Stimulated activated CD8-positive, alpha-beta memory T cell treated with anti-CD3 and anti-CD28 coated beads, Interleukin-12 subunit alpha, Interleukin-12 subunit beta, amount 100 ng/mL, for 4 hours (primary cell): ENCODE results near the gene AQP12B.
"Not testable (repeated sequence)": the region's sequence is repeated elsewhere in the genome, so short reads cannot be mapped to it uniquely, and the experiment has no call there.

Experiments used
- DNase-seq: peaks from one replicate; pipeline ENCODE4 v3.0.0-alpha.2; 2020; ENCODE audit warnings: low read depth

Gene AQP12B

DNA sequence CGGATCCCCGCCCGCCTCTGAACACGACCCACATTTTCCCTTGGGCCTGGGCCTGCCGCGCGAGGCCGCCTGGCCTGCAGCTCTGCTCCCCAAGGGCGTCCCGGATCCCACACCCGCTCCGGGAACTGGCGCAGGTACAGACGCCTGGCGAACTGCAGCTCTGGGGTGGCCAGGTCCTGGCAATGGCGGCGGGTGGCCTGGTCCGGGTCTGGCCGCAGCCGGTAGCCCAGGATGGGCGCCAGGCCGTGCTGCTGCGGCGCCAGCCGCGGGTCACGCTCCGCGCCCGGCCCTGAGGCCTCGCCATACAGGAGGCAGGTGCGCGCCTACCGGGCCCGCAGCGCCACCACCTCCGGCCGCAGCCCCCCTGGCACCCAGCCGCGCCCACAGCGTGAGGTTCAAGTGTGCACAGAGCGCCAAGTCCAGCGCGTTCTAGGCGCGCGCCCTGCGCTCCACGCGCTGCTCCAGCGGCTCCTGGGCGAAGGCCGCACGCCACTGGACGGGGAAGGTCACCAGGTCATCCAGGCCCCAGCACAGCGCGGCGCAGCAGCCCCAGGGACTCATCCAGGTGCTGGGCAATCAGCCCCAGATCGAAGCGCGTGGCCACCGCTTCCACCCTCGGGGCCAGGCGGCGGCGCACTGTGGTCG, 18.5 kb upstream of the AQP12B start:
- no peak for DNase-seq

DNA sequence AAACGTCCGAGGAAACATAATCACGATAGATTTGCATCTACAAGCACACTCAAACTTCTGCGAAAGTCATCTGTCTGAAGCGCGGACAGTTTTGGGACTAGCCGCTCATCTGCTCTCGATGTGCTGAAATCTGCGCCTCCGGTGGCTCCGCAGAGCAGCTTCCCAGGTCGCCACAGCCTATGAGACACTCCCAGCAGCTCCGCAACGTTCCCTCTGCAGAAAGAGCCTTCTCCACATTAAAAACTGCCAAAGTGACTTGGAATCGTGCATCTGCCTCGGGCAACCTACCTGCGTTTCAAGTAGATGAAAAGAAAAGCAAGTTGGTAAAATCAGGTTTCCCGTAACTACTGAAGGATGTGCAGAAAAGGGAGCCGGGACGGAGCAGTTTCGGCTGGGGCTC, 17.9 kb upstream of the AQP12B start:
- DNase-seq, result not testable (repeated sequence)

DNA sequence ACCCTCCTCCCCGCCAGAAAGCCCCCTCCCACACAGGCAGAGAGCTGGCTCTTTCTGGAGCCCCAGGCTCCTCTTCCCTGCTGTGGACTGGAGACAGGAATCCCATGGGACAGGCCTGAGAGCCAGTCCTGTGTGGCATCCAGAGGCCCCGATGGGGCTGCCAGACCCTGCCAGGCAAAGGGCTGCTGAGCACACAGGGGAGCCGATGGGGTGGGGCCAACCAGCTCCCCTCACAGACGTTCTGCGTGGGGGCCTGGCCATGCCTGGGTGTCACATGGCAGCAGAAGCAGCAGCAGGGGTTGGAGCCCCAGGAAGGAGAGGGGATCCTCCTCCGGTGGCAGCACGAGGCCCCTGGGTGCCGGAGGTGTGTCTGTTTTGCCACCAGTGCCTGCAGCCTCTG, 17.1 kb upstream of the AQP12B start:
- DNase-seq, result not testable (repeated sequence)

DNA sequence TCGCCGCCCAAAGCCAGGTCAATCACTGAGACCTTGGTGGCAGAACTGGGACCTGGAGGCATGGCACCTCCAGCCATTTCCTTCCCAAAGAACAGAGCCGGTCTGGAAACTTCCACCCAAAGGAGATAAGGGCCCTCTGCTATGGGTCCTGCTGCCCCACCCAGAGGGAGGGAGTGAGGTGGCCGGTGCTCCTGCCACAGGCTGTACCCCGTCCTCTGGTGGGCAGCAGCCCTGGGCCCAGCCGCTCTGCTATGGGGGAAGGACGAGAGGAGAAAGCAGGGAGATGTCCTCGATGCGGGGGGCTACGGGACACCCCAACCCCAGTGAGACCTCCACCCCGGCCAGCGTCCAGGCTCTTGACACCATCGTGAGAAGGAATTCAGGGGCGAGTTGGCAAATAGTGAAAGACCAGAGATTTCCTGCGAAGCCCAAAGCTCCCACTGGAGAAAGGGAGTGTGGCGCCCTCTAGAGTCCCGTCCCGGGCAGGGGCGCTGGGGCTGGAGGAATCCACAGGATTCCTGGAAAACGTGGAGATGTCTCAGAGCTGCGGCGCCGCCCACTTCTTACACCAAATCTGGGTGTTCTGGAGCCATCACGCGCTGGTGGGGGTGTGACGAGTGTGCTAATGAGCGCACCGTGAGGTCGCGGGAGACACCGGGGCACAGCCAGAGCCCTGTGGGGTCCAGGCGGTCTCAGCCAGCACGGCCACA, 16.3 kb upstream of the AQP12B start:
- not testable (repeated sequence) for DNase-seq

DNA sequence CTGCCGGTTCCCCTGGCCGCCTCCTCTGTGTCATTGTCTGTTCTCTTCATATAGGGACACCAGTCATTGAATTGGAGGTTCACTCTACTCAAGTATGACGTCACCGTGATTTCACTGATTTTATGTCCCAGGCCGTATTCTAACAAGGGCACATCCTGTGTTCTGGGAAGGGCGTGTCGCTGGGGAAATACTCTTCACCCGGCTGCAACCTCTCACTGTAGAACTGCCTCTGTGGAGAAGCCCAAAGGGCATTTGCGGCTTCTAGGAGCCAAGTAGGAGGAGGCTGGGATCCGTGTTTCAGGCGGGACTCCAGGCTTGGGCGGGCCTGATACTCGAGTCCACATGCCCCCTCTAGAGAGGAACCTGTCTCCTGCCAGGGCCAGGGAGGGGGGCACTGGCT, 13.8 kb upstream of the AQP12B start:
- DNase-seq, result not testable (repeated sequence)

DNA sequence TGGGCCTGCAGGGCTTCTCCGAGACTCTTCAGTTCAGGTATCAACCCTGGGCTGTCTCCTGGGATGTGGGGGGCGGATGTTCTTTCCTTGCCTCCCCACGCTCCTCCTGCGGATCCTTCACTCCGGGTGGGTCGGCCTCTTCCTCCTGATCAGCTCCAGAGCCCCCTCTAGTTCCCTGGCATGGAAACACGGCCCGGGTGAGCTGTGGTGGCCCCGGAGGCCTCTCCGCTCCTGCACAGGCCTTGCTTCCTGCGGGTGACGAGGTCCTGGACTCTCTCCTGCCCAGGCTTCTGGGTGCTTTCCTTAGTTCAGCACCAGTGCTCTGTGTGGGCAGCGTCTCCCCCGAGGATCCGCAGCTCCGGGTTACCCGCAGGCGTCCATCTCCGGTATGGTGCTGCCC, 12.9 kb upstream of the AQP12B start:
- DNase-seq, result not testable (repeated sequence)

DNA sequence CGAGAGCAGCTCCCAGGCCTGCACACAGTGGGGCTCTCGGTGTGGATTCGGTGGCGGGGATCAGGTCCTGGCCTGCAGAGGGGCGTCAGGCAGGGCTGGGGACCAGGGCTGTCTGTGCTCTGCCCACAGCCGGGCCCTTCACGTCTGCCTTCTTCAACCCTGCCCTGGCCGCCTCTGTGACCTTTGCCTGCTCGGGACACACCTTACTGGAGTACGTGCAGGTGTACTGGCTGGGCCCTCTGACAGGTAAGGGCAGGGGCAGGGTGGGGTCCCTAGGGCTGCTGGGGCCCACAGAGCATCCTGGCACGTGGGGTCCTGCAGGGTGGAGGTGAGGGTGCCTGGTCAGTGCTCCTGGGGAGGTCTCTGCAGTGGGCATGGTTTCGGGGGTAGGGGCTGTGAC, 11.6 kb upstream of the AQP12B start:
- not testable (repeated sequence) for DNase-seq

DNA sequence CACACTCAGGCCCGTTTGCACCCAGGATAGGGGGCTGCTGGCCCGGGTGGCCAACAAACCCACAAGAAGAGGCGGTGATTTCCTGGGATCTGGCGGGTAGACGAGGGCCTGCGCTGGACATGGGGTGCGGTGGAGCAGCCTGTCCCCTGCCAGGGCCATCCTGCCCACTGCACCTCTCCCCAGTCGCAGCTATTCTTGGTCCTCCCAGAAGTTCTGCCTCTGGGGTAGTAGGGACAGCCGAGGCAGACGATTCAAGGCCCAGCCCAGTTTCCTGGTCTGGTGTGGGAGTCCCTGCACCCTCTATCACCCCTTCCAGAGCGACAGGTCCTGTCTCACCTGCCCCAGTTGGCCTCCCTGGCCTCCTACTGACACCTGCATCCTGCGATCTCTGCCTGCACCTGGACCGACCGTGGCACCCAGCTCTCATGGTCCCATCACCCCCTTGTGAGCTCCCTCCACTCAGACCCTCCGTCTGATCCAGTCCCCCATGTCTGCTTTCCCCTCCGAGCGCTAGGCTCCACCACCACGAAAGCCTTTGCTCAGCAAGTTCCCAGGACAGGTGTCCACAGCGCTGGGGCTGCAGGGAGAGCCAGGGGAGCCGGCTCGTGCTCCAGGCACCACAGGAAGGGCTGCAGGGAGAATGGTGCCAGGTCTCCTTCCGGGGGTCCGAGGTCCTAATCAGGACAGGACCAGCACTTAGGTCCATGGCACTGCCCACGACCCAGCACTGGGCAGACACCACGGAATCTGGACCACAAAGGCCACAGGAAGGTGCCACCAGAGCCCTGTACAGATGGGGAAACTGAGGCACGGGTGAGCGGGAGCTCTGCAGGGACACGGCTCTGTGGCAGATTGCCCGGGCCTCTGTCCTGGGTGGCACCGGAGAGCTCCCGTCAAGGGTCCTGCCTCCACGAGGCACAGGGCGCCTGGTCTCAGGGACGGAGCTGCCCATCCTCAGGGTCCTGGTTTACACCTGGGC, 10.2 kb upstream of the AQP12B start:
- DNase-seq, result not testable (repeated sequence)

DNA sequence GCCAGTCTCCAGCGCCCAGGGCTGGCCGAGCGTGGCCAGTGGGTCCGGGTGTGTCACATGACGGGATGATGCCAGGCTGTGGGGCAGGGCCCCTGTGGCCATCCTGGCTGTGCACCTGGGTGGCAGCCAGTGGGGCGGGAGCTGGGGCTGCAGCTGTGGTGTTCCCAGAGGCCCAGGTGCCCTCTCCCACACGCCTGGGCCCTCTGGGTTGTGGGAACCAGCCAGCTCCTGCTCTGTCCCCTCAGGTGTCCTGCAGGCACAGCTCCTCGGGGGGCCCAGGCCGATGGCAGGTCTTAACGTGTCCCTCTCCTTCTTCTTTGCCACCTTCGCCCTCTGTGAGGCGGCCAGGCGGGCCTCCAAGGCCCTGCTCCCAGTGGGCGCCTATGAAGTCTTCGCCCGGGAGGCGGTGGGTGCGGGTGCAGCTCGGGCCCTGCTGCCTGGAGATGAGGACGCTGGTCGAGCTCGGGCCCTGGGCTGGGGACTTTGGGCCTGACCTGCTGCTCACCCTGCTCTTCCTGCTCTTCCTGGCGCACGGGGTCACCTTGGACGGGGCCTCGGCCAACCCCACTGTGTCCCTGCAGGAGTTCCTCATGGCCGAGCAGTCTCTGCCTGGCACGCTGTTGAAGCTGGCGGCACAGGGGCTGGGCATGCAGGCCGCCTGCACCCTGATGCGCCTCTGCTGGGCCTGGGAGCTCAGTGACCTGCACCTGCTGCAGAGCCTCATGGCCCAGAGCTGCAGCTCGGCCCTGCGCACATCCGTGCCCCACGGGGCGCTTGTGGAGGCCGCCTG, 9.1 kb upstream of the AQP12B start, which contains the start of gene AQP12A:
Gene AQP12A (plus strand): TSS at position 236 of the 790 bp plus-strand sequence. CDS start 48 bp downstream, at position 284.
- not testable (repeated sequence) for DNase-seq

DNA sequence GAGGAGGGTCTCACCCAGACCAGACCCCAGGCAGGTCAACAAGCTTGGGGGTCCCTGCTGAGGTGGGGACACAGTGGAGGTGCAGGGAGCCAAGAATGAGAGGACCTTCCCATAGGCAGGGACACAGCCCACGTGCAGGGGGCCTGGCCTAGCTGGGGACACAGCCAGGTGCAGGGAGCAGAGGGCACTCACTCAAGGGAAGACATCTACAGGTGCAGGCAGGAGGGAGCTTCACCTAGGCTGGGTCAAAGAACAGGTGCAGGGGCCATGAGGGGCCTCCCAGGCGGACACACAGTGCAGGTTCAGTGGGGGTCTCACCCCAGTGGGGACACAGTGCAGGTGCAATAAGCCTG, 8.4 kb upstream of the AQP12B start:
- DNase-seq, result not testable (repeated sequence)

DNA sequence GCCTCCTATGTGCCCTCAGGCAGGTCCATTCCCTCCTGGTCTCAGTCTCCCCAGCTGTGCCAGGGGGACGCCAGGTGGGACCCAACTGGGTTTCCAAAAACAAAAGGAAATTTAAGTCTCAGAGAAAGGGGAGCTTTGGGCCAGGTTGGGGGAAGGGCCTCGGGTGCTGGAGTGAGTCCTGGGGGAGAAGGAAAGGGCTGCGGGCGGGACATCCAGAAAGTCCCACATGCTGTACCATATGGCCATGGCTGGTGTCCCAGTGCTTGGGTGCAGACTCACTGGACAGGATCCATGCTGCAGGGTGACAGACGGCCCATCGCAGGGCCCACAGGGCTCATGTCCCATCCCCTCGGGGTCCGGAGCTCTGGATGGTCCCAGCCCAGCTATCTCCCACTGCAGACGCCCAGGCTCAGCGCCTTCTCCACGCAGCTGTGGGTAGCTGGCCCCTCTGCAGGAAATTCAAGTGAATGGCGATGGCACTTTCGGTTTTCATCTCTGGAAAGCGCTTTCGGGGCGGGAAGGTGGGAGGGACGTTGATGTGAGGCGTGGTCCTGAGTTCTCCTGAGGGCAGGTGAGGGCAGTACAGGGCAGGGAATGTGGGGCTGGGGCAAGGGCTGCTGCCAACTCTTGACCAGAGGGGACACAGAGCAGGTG, 7.9 kb upstream of the AQP12B start:
- not testable (repeated sequence) for DNase-seq

DNA sequence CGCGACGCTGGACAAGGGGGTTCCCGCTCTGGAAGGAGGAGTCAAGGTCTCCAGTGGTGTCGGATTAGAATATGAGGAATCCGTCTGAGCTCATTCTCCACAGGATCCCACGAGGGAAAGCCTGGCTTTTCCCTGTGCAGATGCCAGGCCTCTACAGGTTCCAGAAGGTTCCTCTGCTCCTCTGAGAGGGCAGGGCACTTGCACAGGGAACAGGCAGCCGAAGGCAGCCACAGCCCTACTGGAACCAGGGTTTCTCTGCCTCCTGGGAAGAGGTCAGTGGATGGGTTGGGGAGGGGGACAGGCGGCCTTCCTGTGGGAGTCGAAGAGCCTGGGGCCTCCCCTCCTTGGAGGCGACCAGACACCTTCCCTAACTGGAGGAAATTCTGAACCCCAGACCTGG, 7.3 kb upstream of the AQP12B start:
- no peak for DNase-seq

DNA sequence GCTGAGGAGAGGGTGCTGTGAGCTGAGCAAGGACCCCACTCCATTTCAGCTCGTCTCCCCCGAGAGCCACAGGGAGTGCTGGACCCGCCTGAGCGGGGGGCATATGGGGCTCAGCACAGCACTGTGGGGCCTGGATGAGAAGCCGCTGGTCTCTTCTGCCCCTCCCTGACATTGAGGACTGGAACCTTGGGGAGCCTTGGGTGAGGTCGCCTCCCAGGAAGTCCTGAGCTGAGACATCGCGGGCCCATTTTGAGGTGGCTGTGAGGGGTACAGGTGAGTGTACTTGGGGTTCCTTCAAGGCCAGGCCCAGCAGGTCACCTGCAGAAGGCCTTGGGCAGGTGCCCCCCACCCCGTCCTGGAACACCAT, 5.9 kb upstream of the AQP12B start:
- no peak for DNase-seq

DNA sequence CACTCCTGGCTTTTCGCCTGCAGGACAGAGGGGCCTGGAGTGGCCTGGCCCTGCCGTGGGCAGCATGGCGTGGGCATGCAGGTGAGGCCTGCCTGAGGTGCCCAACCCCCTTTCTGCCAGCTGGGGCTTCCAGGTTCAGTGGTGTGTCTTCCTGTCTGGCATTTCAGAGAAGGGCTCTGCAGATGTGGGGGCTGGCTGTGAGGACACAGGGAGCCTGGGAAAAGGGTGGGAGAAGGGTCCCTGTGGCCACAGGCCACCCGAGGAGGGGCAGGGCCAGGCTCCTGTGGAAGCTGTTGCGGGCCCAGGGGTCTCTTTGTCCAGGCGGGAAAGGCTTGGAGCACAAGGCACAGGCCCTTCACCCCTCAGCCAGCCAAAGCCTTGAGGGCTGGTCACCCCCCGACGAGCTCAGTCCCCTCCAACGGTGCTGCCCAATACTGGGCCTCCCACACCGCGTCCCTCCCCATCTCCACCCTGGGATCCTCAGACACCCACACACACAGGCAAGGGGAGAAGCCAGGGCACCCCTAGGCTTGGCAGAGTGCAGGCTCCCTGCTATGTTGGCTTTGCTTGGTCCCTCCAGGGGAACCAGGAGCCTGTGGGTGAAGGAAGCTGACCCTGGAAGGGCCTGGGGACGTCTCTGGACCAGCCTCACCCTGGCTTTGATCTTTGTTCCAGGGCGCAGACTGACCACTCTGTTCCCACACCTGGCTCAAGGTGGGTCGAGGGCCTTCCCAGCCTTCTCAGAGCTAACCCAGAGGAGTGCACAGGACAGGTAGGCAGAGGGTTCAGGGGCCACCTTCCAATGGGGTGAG, 5.3 kb upstream of the AQP12B start:
- DNase-seq, result no peak

DNA sequence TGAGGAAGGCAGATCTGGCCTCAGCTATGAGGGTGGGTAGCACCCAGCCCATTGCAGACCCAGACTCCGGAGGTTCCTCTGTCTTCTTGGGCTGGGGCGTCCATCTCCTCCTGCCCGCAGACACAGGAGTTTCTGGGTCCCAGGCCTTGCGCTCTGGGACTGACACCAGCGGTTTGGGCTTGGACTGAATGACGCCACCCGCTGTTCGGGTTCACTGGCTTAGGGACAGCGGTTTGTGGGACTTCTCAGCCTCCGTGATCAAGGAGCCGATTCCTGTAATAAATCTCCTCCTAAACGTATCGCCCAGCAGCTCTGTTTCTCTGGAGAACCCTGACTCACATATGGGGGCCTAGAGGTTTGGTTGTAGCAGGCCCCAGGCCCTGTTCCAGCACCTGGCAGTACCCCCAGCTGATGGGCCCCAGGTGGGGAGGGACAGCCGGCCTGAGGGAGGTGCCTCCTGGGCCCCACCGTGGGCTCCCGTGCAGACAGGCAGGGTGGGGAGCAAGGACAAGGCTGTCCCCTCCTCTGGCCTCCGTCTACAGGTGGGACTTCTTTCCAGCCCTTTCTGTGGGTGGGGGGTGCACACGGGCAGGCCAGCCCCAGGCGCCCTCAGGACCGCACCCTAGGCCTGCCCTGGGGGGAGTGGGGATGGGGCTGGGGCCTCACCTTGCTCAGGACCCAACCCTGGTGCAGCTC, 4.5 kb upstream of the AQP12B start:
- DNase-seq, result no peak

DNA sequence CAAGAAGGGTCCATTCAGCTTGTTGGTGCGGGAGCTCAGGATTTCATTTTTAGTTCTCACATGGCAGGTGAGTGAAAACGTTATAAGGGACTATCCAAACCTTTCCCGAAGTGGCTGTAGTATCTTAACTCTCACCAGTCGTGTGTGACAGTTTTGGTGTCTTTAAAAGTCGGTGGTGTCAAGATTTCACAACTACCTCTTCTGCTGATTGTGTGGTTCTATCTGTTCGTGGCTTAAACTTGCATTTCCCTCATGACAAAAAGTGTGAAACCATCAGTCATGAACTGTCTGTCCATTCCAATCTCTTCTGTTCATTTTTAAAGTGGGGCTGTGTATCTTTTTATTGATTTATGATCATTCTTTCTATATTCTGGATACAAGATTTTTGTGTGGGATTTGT, 3.8 kb upstream of the AQP12B start:
- DNase-seq, result no peak

DNA sequence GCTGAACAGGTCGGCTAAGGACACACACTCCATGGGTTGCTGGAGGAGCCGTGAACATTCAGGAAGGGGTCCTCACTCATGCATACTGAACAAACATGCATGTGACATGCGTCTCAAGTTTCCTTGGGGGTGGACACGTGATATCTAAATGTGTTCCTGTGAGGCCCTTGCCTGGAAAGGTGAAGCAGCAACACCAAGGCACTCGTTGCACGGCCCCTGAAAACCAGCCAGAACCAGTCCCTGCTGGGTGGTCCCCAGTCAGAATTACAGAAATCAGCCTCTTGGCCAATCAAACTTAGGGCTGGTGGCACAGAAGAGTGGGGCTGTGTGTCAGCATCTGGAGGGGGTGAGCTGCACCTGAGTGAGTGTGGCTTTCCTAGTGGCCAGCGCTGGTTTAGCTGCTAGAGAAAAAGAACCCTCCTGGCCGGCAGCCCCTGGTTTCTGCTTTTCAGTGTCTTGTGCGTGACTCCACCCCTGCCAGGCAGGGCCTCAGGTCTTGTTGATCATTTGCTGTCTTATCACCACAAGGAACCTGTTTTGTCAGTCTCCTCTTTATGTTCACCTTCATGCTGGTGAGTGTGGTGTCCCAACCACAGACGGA, 3.2 kb upstream of the AQP12B start:
- no peak for DNase-seq

DNA sequence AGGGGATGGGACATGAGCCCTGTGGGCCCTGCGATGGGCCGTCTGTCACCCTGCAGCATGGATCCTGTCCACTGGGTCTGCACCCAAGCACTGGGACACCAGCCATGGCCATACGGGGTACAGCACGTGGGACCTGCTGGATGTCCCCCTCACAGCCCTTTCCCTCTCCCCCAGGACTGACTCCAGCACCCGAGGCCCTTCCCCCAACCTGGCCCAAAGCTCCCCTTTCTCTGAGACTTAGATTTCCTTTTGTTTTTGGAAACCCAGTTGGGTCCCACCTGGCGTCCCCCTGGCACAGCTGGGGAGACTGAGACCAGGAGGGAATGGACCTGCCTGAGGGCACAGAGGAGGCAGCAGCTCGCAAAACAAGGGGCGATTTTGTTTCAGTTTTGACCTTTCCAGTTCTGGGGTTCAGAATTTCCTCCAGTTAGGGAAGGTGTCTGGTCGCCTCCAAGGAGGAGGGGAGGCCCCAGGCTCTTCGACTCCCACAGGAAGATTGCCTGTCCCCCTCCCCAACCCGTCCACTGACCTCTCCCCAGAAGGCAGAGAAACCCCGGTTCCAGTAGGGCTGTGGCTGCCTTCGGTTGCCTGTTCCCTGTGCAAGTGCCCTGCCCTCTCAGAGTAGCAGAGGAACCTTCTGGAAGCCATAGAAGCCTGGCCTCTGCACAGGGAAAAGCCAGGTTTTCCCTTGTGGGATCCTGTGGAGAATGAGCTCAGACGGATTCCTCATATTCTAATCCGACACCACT, 1.5 kb upstream of the AQP12B start:
- not testable (repeated sequence) for DNase-seq
